Liver (tissue), 9 donors: ENCODE measurements around the gene GPALPP1. TPM values are rescaled to one million over a fixed set of nuclear protein-coding genes. Genes with fewer than 3 reads are reported as not detected.

ENCODE experiments used
- DNase-seq: peaks from one replicate; pipeline ENCODE4 v3.0.0-alpha.2; 2017; ENCODE audit warnings: low spot score
- H3K27ac ChIP-seq, 2 donors: one replicate each; pipeline ENCODE4 v1.7.0; 2013; ENCODE audit warnings: inconsistent platforms in 2 of 2, low read length in 2 of 2, control low read depth in 1 of 2, low read depth in 1 of 2, mild to moderate bottlenecking in 1 of 2
- H3K27me3 ChIP-seq, 4 donors: one replicate each; pipeline versions ENCODE4 v1.6.1 to v1.7.0; 2013; ENCODE audit warnings: low read length in 3 of 4, inconsistent platforms in 1 of 4, mild to moderate bottlenecking in 1 of 4, moderate library complexity in 1 of 4; ENCODE audit not compliant: control insufficient read depth in 4 of 4, insufficient read depth in 4 of 4
- H3K36me3 ChIP-seq, 4 donors: one replicate each; pipeline versions ENCODE4 v1.6.1 to v1.7.0; 2013; ENCODE audit warnings: low read length in 3 of 4, mild to moderate bottlenecking in 3 of 4, low read depth in 1 of 4, moderate library complexity in 1 of 4; ENCODE audit not compliant: control insufficient read depth in 4 of 4, insufficient read depth in 3 of 4
- H3K4me1 ChIP-seq, 4 donors: one replicate each; pipeline versions ENCODE4 v1.6.1 to v1.7.0; 2013; ENCODE audit warnings: low read length in 3 of 4, mild to moderate bottlenecking in 3 of 4, moderate library complexity in 1 of 4; ENCODE audit not compliant: control insufficient read depth in 4 of 4, insufficient read depth in 4 of 4
- H3K4me3 ChIP-seq, 3 donors: one replicate each; pipeline versions ENCODE4 v1.6.1 to v1.7.0; 2013; ENCODE audit warnings: low read length in 3 of 3, control low read depth in 1 of 3, low read depth in 1 of 3, mild to moderate bottlenecking in 1 of 3
- H3K9ac ChIP-seq, 2 donors: one replicate each; pipeline ENCODE4 v1.7.0; 2013; ENCODE audit warnings: low read length in 2 of 2, mild to moderate bottlenecking in 2 of 2, moderate library complexity in 2 of 2, control low read depth in 1 of 2, low read depth in 1 of 2
- H3K9me3 ChIP-seq, 4 donors: one replicate each; pipeline versions ENCODE4 v1.6.1 to v1.7.0; 2013; ENCODE audit warnings: low read length in 3 of 4; ENCODE audit not compliant: control insufficient read depth in 4 of 4
- ATF3 ChIP-seq: IDR thresholded peaks from 2 replicates; pipeline ENCODE4 v1.6.1; 2016; ENCODE audit warnings: antibody characterized with exemption
- CTCF ChIP-seq: fragments of 150-350 bp; IDR thresholded peaks from 2 replicates; pipeline ENCODE4 v1.5.1; 2017; ENCODE audit warnings: improper control_type of control experiment, low read depth, low read length; ENCODE audit not compliant: missing input control
- EGR1 ChIP-seq, 2 donors: IDR thresholded peaks; 2 replicates each; pipeline ENCODE4 v1.6.1; 2016 to 2018; ENCODE audit warnings: antibody characterized with exemption in 2 of 2, low read depth in 2 of 2
- FOXA1 ChIP-seq: IDR thresholded peaks from 2 replicates; pipeline ENCODE4 v1.6.1; 2016; ENCODE audit warnings: antibody characterized with exemption
- FOXA2 ChIP-seq: IDR thresholded peaks from 2 replicates; pipeline ENCODE4 v1.6.1; 2016; ENCODE audit warnings: antibody characterized with exemption
- GABPA ChIP-seq, 2 donors: IDR thresholded peaks in 1 of 2; conservative IDR thresholded peaks in 1 of 2; 2 replicates each; pipeline ENCODE4 v1.6.1; 2016; ENCODE audit warnings: antibody characterized with exemption in 2 of 2, mild to moderate bottlenecking in 1 of 2, moderate library complexity in 1 of 2
- HNF4A ChIP-seq, 2 donors: conservative IDR thresholded peaks; 2 replicates each; pipeline ENCODE4 v1.6.1; 2016; ENCODE audit warnings: antibody characterized with exemption in 2 of 2, mild to moderate bottlenecking in 2 of 2
- HNF4G ChIP-seq: IDR thresholded peaks from 2 replicates; pipeline ENCODE4 v1.6.1; 2016; ENCODE audit warnings: antibody characterized with exemption
- JUND ChIP-seq, 2 donors: IDR thresholded peaks; 2 replicates each; pipeline ENCODE4 v1.6.1; 2016; ENCODE audit warnings: antibody characterized with exemption in 2 of 2
- RAD21 ChIP-seq, 2 donors: IDR thresholded peaks; 2 replicates each; pipeline ENCODE4 v1.6.1; 2016; ENCODE audit warnings: antibody characterized with exemption in 2 of 2, mild to moderate bottlenecking in 2 of 2
- TAF1 ChIP-seq: conservative IDR thresholded peaks from 2 replicates; pipeline ENCODE4 v1.6.1; 2016; ENCODE audit warnings: antibody characterized with exemption, mild to moderate bottlenecking
- YY1 ChIP-seq: IDR thresholded peaks from 2 replicates; pipeline ENCODE4 v1.6.1; 2016; ENCODE audit warnings: antibody characterized with exemption, mild to moderate bottlenecking
- WGBS: extraction: QIAGEN DNeasy Blood & Tissue Kit; methylation state at CpG from one replicate; pipeline ENCODE4 v1.1.7; 2013; 5-methylcytosine and 5-hydroxymethylcytosine counted together
- polyA plus RNA-seq, 2 donors: library from polyadenylated mRNA; stranded (reverse) in 1 of 2; unstranded in 1 of 2; fragments of 200-250 nt in 1 of 2; fragments of >200 nt in 1 of 2; fragmentation: Nextera tagmentation in 1 of 2; extraction: Ambion mirVana in 1 of 2; gene quantifications; one replicate each; pipeline versions ENCODE4 v1.2.1 to v1.2.3, GENCODE V29; 2013 to 2015
- total RNA-seq, 2 donors: library from RNA; depleted of rRNA; stranded (reverse); fragments of >200 nt; gene quantifications; one replicate each; pipeline ENCODE4 v1.2.3, GENCODE V29; 2014
- TF ChIP-seq, protein P1 (sequence below): IDR thresholded peaks from 2 replicates; pipeline ENCODE4 v1.6.1; 2016; ENCODE audit warnings: antibody characterized with exemption
- TF ChIP-seq, protein P2 (sequence below): IDR thresholded peaks from 2 replicates; pipeline ENCODE4 v1.6.1; 2016; ENCODE audit warnings: antibody characterized with exemption
- donor health status: healthy.
- donor health status: healthy.
- donor health status: healthy.
- donor health status: healthy.
- donor health status: healthy.

Gene GPALPP1
- total and polyA plus RNA-seq, 4 donors: 4.7 to 15.7 (median 10.0) TPM

DNA sequence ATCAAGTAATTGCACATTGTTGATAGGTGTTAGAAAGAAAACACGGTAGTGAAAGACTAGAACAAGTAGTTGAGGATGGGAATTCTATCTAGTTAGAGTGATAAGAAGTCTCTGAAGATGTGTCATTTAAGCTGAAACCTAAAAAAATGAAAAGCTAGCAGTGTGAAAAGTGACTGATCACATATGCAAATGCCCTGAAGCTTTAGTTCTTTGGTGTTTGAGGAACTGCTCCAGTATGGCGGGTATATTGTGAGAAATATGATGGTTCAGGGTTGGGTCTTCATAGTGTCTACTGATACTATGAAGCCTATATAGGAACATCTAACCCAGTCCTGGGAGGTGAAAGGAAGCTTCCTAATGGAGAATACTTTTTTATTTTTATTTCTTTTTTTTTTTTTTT, 45.0 kb downstream of the GPALPP1 start:
- Histone ChIP-seq H3K4me1 (no peaks in the 10 kb centered on the region), H3K9ac (no peak overlapping the region), H3K4me3 (no peak overlapping the region), H3K27me3 (no peaks in the 10 kb centered on the region), H3K9me3 (no peaks in the 10 kb centered on the region), H3K27ac (no peak overlapping the region), H3K36me3 (peaks cover 0 to 9% (median 3%) of the 10 kb centered on the region in 4 donors)
- TF ChIP-seq HNF4A (conservative IDR thresholded peaks at IDR 0.05) (no peak), FOXA1 (no peak), EGR1 (IDR thresholded peaks at IDR 0.05; ENCODE audit: low read depth in 2 of 2) (no peak), YY1 (no peak), GABPA (IDR thresholded peaks at IDR 0.05 in 1 of 2, conservative IDR thresholded peaks at IDR 0.05 in 1 of 2) (no peak), TAF1 (no peak)
- TF ChIP-seq, protein P1, sequence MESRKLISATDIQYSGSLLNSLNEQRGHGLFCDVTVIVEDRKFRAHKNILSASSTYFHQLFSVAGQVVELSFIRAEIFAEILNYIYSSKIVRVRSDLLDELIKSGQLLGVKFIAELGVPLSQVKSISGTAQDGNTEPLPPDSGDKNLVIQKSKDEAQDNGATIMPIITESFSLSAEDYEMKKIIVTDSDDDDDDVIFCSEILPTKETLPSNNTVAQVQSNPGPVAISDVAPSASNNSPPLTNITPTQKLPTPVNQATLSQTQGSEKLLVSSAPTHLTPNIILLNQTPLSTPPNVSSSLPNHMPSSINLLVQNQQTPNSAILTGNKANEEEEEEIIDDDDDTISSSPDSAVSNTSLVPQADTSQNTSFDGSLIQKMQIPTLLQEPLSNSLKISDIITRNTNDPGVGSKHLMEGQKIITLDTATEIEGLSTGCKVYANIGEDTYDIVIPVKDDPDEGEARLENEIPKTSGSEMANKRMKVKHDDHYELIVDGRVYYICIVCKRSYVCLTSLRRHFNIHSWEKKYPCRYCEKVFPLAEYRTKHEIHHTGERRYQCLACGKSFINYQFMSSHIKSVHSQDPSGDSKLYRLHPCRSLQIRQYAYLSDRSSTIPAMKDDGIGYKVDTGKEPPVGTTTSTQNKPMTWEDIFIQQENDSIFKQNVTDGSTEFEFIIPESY: no peak
- no peak for DNase-seq
- 97% methylated on average over 2 of the region's 2 CpGs for WGBS

DNA sequence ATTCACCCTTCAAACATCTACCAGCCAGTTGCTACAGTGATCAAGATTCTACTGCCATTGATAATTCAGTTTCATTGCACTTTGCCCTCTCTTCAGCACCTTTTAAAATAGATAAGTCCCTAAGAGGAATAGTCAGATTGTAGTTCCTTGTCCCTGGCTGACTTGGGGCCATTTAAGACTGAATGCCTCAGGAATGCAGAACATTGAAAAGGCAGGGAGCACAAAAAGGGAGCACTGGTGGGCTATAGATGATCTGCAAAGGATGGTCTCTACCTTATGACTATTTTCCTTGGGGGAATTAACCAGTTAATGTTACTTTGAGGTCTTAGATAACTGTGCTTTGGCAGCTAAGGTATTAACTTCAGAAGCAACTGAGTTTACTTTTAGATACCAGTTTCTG, 46.9 kb downstream of the GPALPP1 start:
- Histone ChIP-seq H3K4me3 (no peak overlapping the region), H3K9me3 (no peaks in the 10 kb centered on the region), H3K9ac (no peak overlapping the region), H3K27me3 (no peaks in the 10 kb centered on the region), H3K27ac (no peak overlapping the region), H3K36me3 (peaks cover 0 to 9% (median 3%) of the 10 kb centered on the region in 4 donors), H3K4me1 (no peaks in the 10 kb centered on the region)
- TF ChIP-seq FOXA1 (no peak), RAD21 (IDR thresholded peaks at IDR 0.05) (no peak), YY1 (no peak), FOXA2 (no peak), HNF4A (conservative IDR thresholded peaks at IDR 0.05) (no peak), JUND (IDR thresholded peaks at IDR 0.05) (no peak)
- TF ChIP-seq, protein P1: no peak
- no peak for DNase-seq

DNA sequence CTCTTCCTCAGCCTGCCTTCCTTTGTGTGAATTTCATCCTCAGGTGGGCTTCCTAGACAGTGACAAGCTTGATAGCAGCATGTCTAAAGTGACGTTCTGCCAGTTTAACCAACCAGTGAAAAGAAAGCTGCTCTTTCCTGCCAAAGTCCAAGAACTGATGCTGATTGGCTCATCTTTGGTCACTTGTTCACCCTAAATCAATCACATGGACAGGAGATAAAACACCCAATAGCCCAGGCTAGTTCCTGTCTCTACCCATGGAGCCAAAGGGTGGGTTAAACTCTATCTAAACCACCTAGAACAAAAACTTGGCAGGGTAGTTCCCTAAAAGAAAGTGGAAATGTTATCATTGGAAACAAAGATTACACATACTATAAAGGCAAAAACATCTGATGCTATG, 50.8 kb downstream of the GPALPP1 start:
- H3K4me3 ChIP-seq: no peak overlapping the region
- H3K36me3 ChIP-seq: peaks cover 0 to 3% (median 2%) of the 10 kb centered on the region in 4 donors
- no peak for DNase-seq
- TF ChIP-seq ATF3 (no peak), JUND (IDR thresholded peaks at IDR 0.05) (no peak), HNF4A (conservative IDR thresholded peaks at IDR 0.05) (no peak), CTCF (no peak), RAD21 (IDR thresholded peaks at IDR 0.05) (no peak), HNF4G (no peak), FOXA2 (no peak)
- TF ChIP-seq, protein P1: no peak
- TF ChIP-seq, protein P2, sequence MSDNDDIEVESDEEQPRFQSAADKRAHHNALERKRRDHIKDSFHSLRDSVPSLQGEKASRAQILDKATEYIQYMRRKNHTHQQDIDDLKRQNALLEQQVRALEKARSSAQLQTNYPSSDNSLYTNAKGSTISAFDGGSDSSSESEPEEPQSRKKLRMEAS: no peak
- H3K27ac ChIP-seq: no peak overlapping the region
- no peaks in the 10 kb centered on the region for H3K27me3 ChIP-seq
- H3K4me1 ChIP-seq: no peaks in the 10 kb centered on the region
- no peaks in the 10 kb centered on the region for H3K9me3 ChIP-seq
- 98% methylated on average over 1 of the region's 1 CpG for WGBS
- H3K9ac ChIP-seq: no peak overlapping the region
